Measurements from ENCODE around the gene MACROH2A1. TPM values are rescaled to one million over a fixed set of nuclear protein-coding genes. Genes with fewer than 3 reads are reported as not detected.

MACROH2A1 gene
- polyA plus RNA-seq, 1 experiment: 129 TPM

GRCh38 chr5:135422419-135422818 lies 23.4 kb upstream of the MACROH2A1 start:
- ChIA-PET POLR2A (interaction anchor here (0.6 kb wide), 1 partner anchor 284 kb away, joined by 3 read pairs; no protein-coding TSS in a partner anchor), CTCF (no interaction called here)

GRCh38 chr5:135417083-135417482 lies 18.1 kb upstream of the MACROH2A1 start:
- H3K9me3 ChIP-seq (ENCODE audit: control insufficient read depth, insufficient read depth, low read length): no peaks in the 10 kb centered on the region
- H3K27ac ChIP-seq (ENCODE audit: low read depth, low read length): no peak overlapping the region
- CTCF ChIA-PET: interaction anchor here (2.3 kb wide), 1 partner anchor 9 kb away, joined by 11 read pairs; no protein-coding TSS in a partner anchor
- H3K4me3 ChIP-seq (ENCODE audit: low read depth, low read length): no peak overlapping the region
- H3K27me3 ChIP-seq (ENCODE audit: control insufficient read depth, insufficient read depth, low read length): peaks cover 28% of the 10 kb centered on the region
- POLR2A ChIA-PET: no interaction called here
- no peak for DNase-seq (ENCODE audit: low read depth, low spot score)
- no peak for TF ChIP-seq CTCF (IDR thresholded peaks at IDR 0.05; ENCODE audit: low read depth, low read length)

More at GRCh38 chr5:135422419-135422818, 23.4 kb upstream of the MACROH2A1 start:
- H3K27ac ChIP-seq (ENCODE audit: low read depth, low read length): no peak overlapping the region
- no peaks in the 10 kb centered on the region for H3K9me3 ChIP-seq (ENCODE audit: control insufficient read depth, insufficient read depth, low read length)
- DNase-seq (ENCODE audit: low read depth, low spot score): no peak
- TF ChIP-seq CTCF (IDR thresholded peaks at IDR 0.05; ENCODE audit: low read depth, low read length): no peak
- H3K27me3 ChIP-seq (ENCODE audit: control insufficient read depth, insufficient read depth, low read length): peaks cover 20% of the 10 kb centered on the region
- no peak overlapping the region for H3K4me3 ChIP-seq (ENCODE audit: low read depth, low read length)

GRCh38 chr5:135405082-135405481 lies 6.1 kb upstream of the MACROH2A1 start:
- H3K4me3 ChIP-seq (ENCODE audit: low read depth, low read length): no peak overlapping the region
- TF ChIP-seq CTCF (IDR thresholded peaks at IDR 0.05; ENCODE audit: low read depth, low read length): no peak
- CTCF ChIA-PET: interaction anchor here (0.6 to 2.4 kb wide), 3 partner anchors 21 to 774 kb away, joined by 3 to 11 read pairs (median 8); no protein-coding TSS in a partner anchor
- peaks cover 8% of the 10 kb centered on the region; the same call in 1 of the 2 replicates for H3K9me3 ChIP-seq (ENCODE audit: control insufficient read depth, insufficient read depth, low read length)
- POLR2A ChIA-PET: no interaction called here
- peaks cover 4% of the 10 kb centered on the region for H3K27me3 ChIP-seq (ENCODE audit: control insufficient read depth, insufficient read depth, low read length)
- H3K27ac ChIP-seq (ENCODE audit: low read depth, low read length): no peak overlapping the region
- DNase-seq (ENCODE audit: low read depth, low spot score): no peak

GRCh38 chr5:135402031-135402430 lies 3.0 kb upstream of the MACROH2A1 start:
- Histone ChIP-seq H3K27ac (ENCODE audit: low read depth, low read length) (no peak overlapping the region), H3K4me3 (ENCODE audit: low read depth, low read length) (no peak overlapping the region), H3K9me3 (ENCODE audit: control insufficient read depth, insufficient read depth, low read length) (peaks cover 4% of the 10 kb centered on the region; the same call in 1 of the 2 replicates), H3K27me3 (ENCODE audit: control insufficient read depth, insufficient read depth, low read length) (peaks cover 3% of the 10 kb centered on the region)
- DNase-seq (ENCODE audit: low read depth, low spot score): no peak
- TF ChIP-seq CTCF (IDR thresholded peaks at IDR 0.05; ENCODE audit: low read depth, low read length): no peak
- POLR2A ChIA-PET: no interaction called here
- CTCF ChIA-PET: interaction anchor here (0.9 to 1.4 kb wide), 2 partner anchors 23 to 25 kb away, joined by 4 to 13 read pairs; no protein-coding TSS in a partner anchor

GRCh38 chr5:135400866-135401265 lies 1.8 kb upstream of the MACROH2A1 start:
- no peak for DNase-seq (ENCODE audit: low read depth, low spot score)
- TF ChIP-seq CTCF (IDR thresholded peaks at IDR 0.05; ENCODE audit: low read depth, low read length): no peak
- Histone ChIP-seq H3K27ac (ENCODE audit: low read depth, low read length) (no peak overlapping the region), H3K4me3 (ENCODE audit: low read depth, low read length) (no peak overlapping the region), H3K9me3 (ENCODE audit: control insufficient read depth, insufficient read depth, low read length) (peaks cover 4% of the 10 kb centered on the region; the same call in 1 of the 2 replicates), H3K27me3 (ENCODE audit: control insufficient read depth, insufficient read depth, low read length) (peaks cover 2% of the 10 kb centered on the region)
- ChIA-PET POLR2A (interaction anchor here (0.6 kb wide), 1 partner anchor 452 kb away, joined by 6 read pairs; no protein-coding TSS in a partner anchor), CTCF (interaction anchor here (1.4 kb wide), 1 partner anchor 26 kb away, joined by 4 read pairs; no protein-coding TSS in a partner anchor)

Data from AG04450 (cell line).